ENCODE data around the gene CD44.

Gene CD44

GRCh38 chr11:35232891-35233330 lies 93.9 kb downstream of the CD44 start:
- no peak for DNase-seq (ENCODE audit: low read depth)
- no peak for TF ChIP-seq CTCF (conservative IDR thresholded peaks at IDR 0.05; ENCODE audit: low read depth, low read length)

GRCh38 chr11:35233518-35233917 lies 94.5 kb downstream of the CD44 start:
- DNase-seq (ENCODE audit: low read depth): no peak
- H3K4me3 ChIP-seq (ENCODE audit: low read length): no peak overlapping the region
- no peak for TF ChIP-seq CTCF (conservative IDR thresholded peaks at IDR 0.05; ENCODE audit: low read depth, low read length)

More at GRCh38 chr11:35232891-35233330, 93.9 kb downstream of the CD44 start:
- no peak overlapping the region for H3K4me3 ChIP-seq (ENCODE audit: low read length)

GRCh38 chr11:35234460-35235156 lies 95.6 kb downstream of the CD44 start:
- TF ChIP-seq CTCF (conservative IDR thresholded peaks at IDR 0.05; ENCODE audit: low read depth, low read length): no peak
- no peak for DNase-seq (ENCODE audit: low read depth)
- no peak overlapping the region for H3K4me3 ChIP-seq (ENCODE audit: low read length)

GRCh38 chr11:35235157-35235468 lies 96.1 kb downstream of the CD44 start:
- no peak overlapping the region for H3K4me3 ChIP-seq (ENCODE audit: low read length)
- DNase-seq (ENCODE audit: low read depth): no peak
- no peak for TF ChIP-seq CTCF (conservative IDR thresholded peaks at IDR 0.05; ENCODE audit: low read depth, low read length)

GRCh38 chr11:35235498-35235897 lies 96.5 kb downstream of the CD44 start:
- no peak for TF ChIP-seq CTCF (conservative IDR thresholded peaks at IDR 0.05; ENCODE audit: low read depth, low read length)
- no peak for DNase-seq (ENCODE audit: low read depth)

GRCh38 chr11:35235936-35236666 lies 97.1 kb downstream of the CD44 start:
- no peak for DNase-seq (ENCODE audit: low read depth)
- no peak overlapping the region for H3K4me3 ChIP-seq (ENCODE audit: low read length)
- TF ChIP-seq CTCF (conservative IDR thresholded peaks at IDR 0.05; ENCODE audit: low read depth, low read length): no peak

More at GRCh38 chr11:35235498-35235897, 96.5 kb downstream of the CD44 start:
- no peak overlapping the region for H3K4me3 ChIP-seq (ENCODE audit: low read length)

GRCh38 chr11:35236667-35237003 lies 97.7 kb downstream of the CD44 start:
- DNase-seq (ENCODE audit: low read depth): no peak
- no peak overlapping the region for H3K4me3 ChIP-seq (ENCODE audit: low read length)
- no peak for TF ChIP-seq CTCF (conservative IDR thresholded peaks at IDR 0.05; ENCODE audit: low read depth, low read length)
